AG04450 (cell line): ENCODE measurements around the gene DCAF12. TPM values are rescaled to one million over a fixed set of nuclear protein-coding genes. Genes with fewer than 3 reads are reported as not detected.
A peak's percentile ranks its signal among the peaks of the same experiment; 100 is the strongest.

Source experiments
- CTCF ChIA-PET: fragments of 300-600, 350-600 bp; formaldehyde crosslinking; extraction: SDS; loops from one replicate; lab custom pipeline; 2022; ENCODE audit warnings: antibody characterized with exemption, inconsistent platforms; lab: Charles Lee
- POLR2A ChIA-PET: fragments of 350-600 bp; formaldehyde crosslinking; extraction: SDS; loops from one replicate; lab custom pipeline; 2021; ENCODE audit warnings: antibody characterized with exemption, inconsistent platforms; lab: Yijun Ruan, JAX
- DNase-seq: peaks from one replicate; pipeline ENCODE4 v3.0.0-alpha.2; 2011; ENCODE audit warnings: low read depth, low spot score
- H3K27ac ChIP-seq: one replicate; pipeline ENCODE4 v1.5.1; 2012; ENCODE audit warnings: low read depth, low read length, control low read depth
- H3K27me3 ChIP-seq: one replicate; pipeline ENCODE4 v1.6.0; 2012; ENCODE audit warnings: low read length; ENCODE audit not compliant: control insufficient read depth, insufficient read depth
- H3K4me3 ChIP-seq: 2 replicates; pipeline ENCODE4 v1.5.1; 2011; ENCODE audit warnings: mild to moderate bottlenecking, low read depth, low read length, control low read depth
- H3K9me3 ChIP-seq: 2 replicates; pipeline ENCODE4 v1.5.1; 2012; ENCODE audit warnings: low read length; ENCODE audit not compliant: control insufficient read depth, insufficient read depth
- CTCF ChIP-seq: IDR thresholded peaks from 2 replicates; pipeline ENCODE4 v1.5.1; 2011; ENCODE audit warnings: low read depth, low read length, control low read depth, inconsistent platforms
- polyA plus RNA-seq: library from polyadenylated mRNA; depleted of rRNA; stranded (reverse); fragments of >200 nt; gene quantifications from 2 replicates; pipeline ENCODE4 v1.2.3, GENCODE V29; 2011

DCAF12 gene
- polyA plus RNA-seq, 1 experiment: 27.8 TPM

- H3K9me3 ChIP-seq: no peaks in the 10 kb centered on the region
- no peak overlapping the region for H3K4me3 ChIP-seq
- ChIA-PET CTCF (interaction anchor here (1.0 to 1.1 kb wide), 2 partner anchors 84 to 85 kb away, joined by 3 read pairs; no protein-coding TSS in a partner anchor), POLR2A (no interaction called here)
- no peak overlapping the region for H3K27ac ChIP-seq
- DNase-seq: no peak
- no peaks in the 10 kb centered on the region for H3K27me3 ChIP-seq
- no peak for TF ChIP-seq CTCF
Measured at GRCh38 chr9:34169125-34169524, 42.6 kb upstream of the DCAF12 start.

- POLR2A ChIA-PET: interaction anchor here (0.6 kb wide), 1 partner anchor 148 kb away, joined by 3 read pairs; no protein-coding TSS in a partner anchor
- Histone ChIP-seq H3K9me3 (no peaks in the 10 kb centered on the region), H3K4me3 (no peak overlapping the region), H3K27ac (no peak overlapping the region), H3K27me3 (no peaks in the 10 kb centered on the region)
- CTCF ChIA-PET: interaction anchor here (0.7 kb wide), 1 partner anchor 128 kb away, joined by 4 read pairs; no protein-coding TSS in a partner anchor
- no peak for DNase-seq
- no peak for TF ChIP-seq CTCF
Measured at GRCh38 chr9:34163434-34163833, 36.9 kb upstream of the DCAF12 start.

GRCh38 chr9:34158362-34158869 lies 31.9 kb upstream of the DCAF12 start:
- no peaks in the 10 kb centered on the region for H3K27me3 ChIP-seq
- no peak overlapping the region for H3K4me3 ChIP-seq
- peak; percentile 62 for DNase-seq
- POLR2A ChIA-PET: interaction anchor here (0.6 to 1.3 kb wide), 3 partner anchors 20 to 1150 kb away, joined by 3 to 4 read pairs (median 3); partner anchors contain the start of gene UBAP1
- TF ChIP-seq CTCF: no peak
- no peaks in the 10 kb centered on the region for H3K9me3 ChIP-seq
- H3K27ac ChIP-seq: peak overlapping the region; percentile 53
- CTCF ChIA-PET: interaction anchor here (0.7 kb wide), 1 partner anchor 32 kb away, joined by 3 read pairs; no protein-coding TSS in a partner anchor

- no peak for DNase-seq
- POLR2A ChIA-PET: interaction anchor here (0.6 to 1.3 kb wide), 2 partner anchors 21 to 1151 kb away, joined by 3 to 4 read pairs; partner anchors contain the start of gene UBAP1
- CTCF ChIA-PET: interaction anchor here (0.7 kb wide), 1 partner anchor 33 kb away, joined by 3 read pairs; no protein-coding TSS in a partner anchor
- Histone ChIP-seq H3K27ac (no peak overlapping the region), H3K27me3 (no peaks in the 10 kb centered on the region), H3K4me3 (no peak overlapping the region), H3K9me3 (no peaks in the 10 kb centered on the region)
- TF ChIP-seq CTCF: no peak
Measured at GRCh38 chr9:34157898-34158297, 31.4 kb upstream of the DCAF12 start.

GRCh38 chr9:34157318-34157717 lies 30.8 kb upstream of the DCAF12 start:
- ChIA-PET CTCF (interaction anchor here (0.5 kb wide), 1 partner anchor 26 kb away, joined by 3 read pairs; no protein-coding TSS in a partner anchor), POLR2A (no interaction called here)

More at GRCh38 chr9:34157318-34157717, 30.8 kb upstream of the DCAF12 start:
- no peak overlapping the region for H3K27ac ChIP-seq
- no peaks in the 10 kb centered on the region for H3K27me3 ChIP-seq
- no peaks in the 10 kb centered on the region for H3K9me3 ChIP-seq
- TF ChIP-seq CTCF: no peak
- DNase-seq: no peak
- H3K4me3 ChIP-seq: no peak overlapping the region
